Osteoblast (primary cell): Measurements from ENCODE around the gene TMEM132A. TPM values are rescaled to one million over a fixed set of nuclear protein-coding genes. Genes with fewer than 3 reads are reported as not detected.
A peak's percentile ranks its signal among the peaks of the same experiment; 100 is the strongest.

Experiments used
- DNase-seq: peaks from one replicate; pipeline ENCODE4 v3.0.0; 2011; ENCODE audit warnings: low spot score, mixed read lengths; ENCODE audit not compliant: insufficient read length; ENCODE audit errors: missing footprints
- H2AFZ ChIP-seq: 2 replicates; pipeline ENCODE4 v1.6.0; 2011; ENCODE audit warnings: mild to moderate bottlenecking, low read length
- H3K27ac ChIP-seq: 2 replicates; pipeline ENCODE4 v1.5.1; 2011; ENCODE audit warnings: mild to moderate bottlenecking, low read depth, low read length, moderate library complexity
- H3K27me3 ChIP-seq: 2 replicates; pipeline ENCODE4 v1.6.0; 2012; ENCODE audit warnings: mild to moderate bottlenecking, control low read depth, inconsistent platforms, low read length, moderate library complexity; ENCODE audit not compliant: insufficient read depth
- H3K36me3 ChIP-seq: 2 replicates; pipeline ENCODE4 v1.5.1; 2011; ENCODE audit warnings: mild to moderate bottlenecking, low read length, control low read depth, moderate library complexity; ENCODE audit not compliant: insufficient read depth
- H3K4me1 ChIP-seq: 2 replicates; pipeline ENCODE4 v1.5.1; 2011; ENCODE audit warnings: mild to moderate bottlenecking, low read length, control low read depth, moderate library complexity; ENCODE audit not compliant: insufficient read depth
- H3K4me2 ChIP-seq: 2 replicates; pipeline ENCODE4 v1.6.0; 2011; ENCODE audit warnings: mild to moderate bottlenecking, low read length; ENCODE audit not compliant: insufficient read depth
- H3K4me3 ChIP-seq: fragments of 200-600 bp; sonication (generic); 3 replicates; pipeline ENCODE4 v1.5.1; 2012; ENCODE audit warnings: mild to moderate bottlenecking, low read length, inconsistent platforms; ENCODE audit not compliant: insufficient read depth
- H3K79me2 ChIP-seq: 2 replicates; pipeline ENCODE4 v1.6.0; 2012; ENCODE audit warnings: mild to moderate bottlenecking, low read length, control low read depth, inconsistent platforms; ENCODE audit not compliant: insufficient read depth
- H3K9me3 ChIP-seq: 2 replicates; pipeline ENCODE4 v1.5.1; 2011; ENCODE audit warnings: low read depth, low read length, control low read depth
- H4K20me1 ChIP-seq: 2 replicates; pipeline ENCODE4 v1.6.0; 2012; ENCODE audit warnings: mild to moderate bottlenecking, low read length, control low read depth; ENCODE audit not compliant: insufficient read depth
- small RNA-seq: library from RNA; depleted of rRNA; stranded (forward); fragments of <200 nt; gene quantifications from one replicate; pipeline ENCODE3, GENCODE V24; 2012
- total RNA-seq: library from RNA; depleted of rRNA; stranded (reverse); fragments of >200 nt; gene quantifications from 2 replicates; pipeline ENCODE4 v1.2.3, GENCODE V29; 2012
- TF ChIP-seq, protein P1 (sequence below): IDR thresholded peaks from 2 replicates; pipeline ENCODE4 v1.5.1; 2011; ENCODE audit warnings: mild to moderate bottlenecking, low read depth, low read length, moderate library complexity; ENCODE audit errors: extremely low read depth

Gene TMEM132A
- total RNA-seq, 1 donor = 19.5 TPM

DNA sequence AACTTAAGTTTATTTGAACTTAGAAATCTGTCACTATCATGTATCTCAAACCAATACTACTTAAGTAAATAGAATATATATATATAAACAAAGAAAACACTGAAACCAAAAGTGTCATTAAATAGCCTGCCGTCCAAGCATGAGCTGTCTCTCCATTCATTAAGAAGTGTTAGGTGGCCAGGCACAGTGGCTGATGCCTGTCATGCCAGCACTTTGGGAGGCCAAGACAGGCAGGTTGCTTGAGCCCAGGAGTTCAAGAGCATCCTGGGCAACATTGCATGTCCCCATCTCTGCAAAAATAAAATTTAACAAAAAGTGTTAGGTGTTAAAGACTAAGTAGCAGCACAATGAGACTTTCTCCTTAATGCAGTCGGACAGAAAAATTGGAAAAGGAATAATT, 61.2 kb downstream of the TMEM132A start:
- no peak overlapping the region for H3K4me3 ChIP-seq
- no peak for DNase-seq
- TF ChIP-seq, protein P1, sequence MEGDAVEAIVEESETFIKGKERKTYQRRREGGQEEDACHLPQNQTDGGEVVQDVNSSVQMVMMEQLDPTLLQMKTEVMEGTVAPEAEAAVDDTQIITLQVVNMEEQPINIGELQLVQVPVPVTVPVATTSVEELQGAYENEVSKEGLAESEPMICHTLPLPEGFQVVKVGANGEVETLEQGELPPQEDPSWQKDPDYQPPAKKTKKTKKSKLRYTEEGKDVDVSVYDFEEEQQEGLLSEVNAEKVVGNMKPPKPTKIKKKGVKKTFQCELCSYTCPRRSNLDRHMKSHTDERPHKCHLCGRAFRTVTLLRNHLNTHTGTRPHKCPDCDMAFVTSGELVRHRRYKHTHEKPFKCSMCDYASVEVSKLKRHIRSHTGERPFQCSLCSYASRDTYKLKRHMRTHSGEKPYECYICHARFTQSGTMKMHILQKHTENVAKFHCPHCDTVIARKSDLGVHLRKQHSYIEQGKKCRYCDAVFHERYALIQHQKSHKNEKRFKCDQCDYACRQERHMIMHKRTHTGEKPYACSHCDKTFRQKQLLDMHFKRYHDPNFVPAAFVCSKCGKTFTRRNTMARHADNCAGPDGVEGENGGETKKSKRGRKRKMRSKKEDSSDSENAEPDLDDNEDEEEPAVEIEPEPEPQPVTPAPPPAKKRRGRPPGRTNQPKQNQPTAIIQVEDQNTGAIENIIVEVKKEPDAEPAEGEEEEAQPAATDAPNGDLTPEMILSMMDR = no peak
- H3K4me1 ChIP-seq = peaks cover 8% of the 10 kb centered on the region
- H4K20me1 ChIP-seq = no peaks in the 10 kb centered on the region
- no peak overlapping the region for H3K4me2 ChIP-seq
- no peaks in the 10 kb centered on the region for H3K36me3 ChIP-seq
- no peak overlapping the region for H2AFZ ChIP-seq
- H3K27ac ChIP-seq = no peak overlapping the region
- H3K79me2 ChIP-seq = no peaks in the 10 kb centered on the region
- H3K9me3 ChIP-seq = no peaks in the 10 kb centered on the region
- peaks cover 22% of the 10 kb centered on the region for H3K27me3 ChIP-seq

DNA sequence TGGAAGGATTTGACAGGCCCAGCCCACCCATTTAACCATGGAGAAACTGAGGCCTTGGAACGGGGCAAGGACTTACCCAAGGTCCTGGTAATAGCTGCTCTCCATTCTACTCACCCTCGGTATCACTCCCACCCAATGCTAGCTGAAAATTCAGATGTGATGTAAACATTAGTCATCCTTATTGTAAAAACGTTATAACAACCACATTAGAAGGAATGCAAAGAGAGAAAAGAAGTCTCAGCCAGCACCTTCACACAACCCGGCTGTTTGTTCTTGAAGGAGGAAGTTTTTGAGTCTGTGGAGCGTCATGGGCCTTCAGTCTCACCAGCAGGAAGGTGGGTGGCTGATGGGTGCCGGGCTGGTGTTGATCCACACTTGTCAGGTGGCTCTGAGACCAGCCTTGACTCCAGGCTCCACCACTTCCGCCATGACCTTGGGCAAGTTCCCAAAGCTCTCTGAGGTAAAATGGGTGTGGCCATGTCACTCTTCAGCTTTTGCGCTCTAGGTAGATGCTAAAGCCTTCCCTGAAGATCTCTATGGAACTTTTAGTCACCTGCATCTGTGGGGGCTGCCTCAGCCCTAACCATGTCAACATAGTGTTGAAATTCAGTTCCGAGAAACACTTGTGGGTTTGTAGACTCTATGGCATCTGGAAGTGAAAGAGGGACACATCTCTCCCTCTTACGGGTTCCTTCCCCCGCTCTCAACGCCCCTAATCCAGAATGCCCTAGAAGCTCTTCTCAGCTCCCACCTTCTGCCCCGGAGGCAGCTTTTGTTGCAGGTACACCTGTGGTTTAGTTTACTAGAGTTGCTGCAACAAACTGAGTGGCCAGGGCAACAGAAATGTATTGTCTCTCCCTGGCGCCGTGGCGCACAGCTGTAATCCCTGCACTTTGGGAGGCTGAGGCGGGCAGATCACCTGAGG, 62.0 kb downstream of the TMEM132A start:
- Histone ChIP-seq H3K27me3 (peaks cover 22% of the 10 kb centered on the region), H3K36me3 (no peaks in the 10 kb centered on the region)

More for the DNA sequence above, 62.0 kb downstream of the TMEM132A start:
- Histone ChIP-seq H3K9me3 (no peaks in the 10 kb centered on the region), H3K79me2 (no peaks in the 10 kb centered on the region), H4K20me1 (no peaks in the 10 kb centered on the region), H2AFZ (peak overlapping the region; percentile 47), H3K27ac (no peak overlapping the region), H3K4me3 (no peak overlapping the region), H3K4me2 (peak overlapping the region; percentile 39), H3K4me1 (peaks cover 8% of the 10 kb centered on the region)
- DNase-seq = no peak
- TF ChIP-seq, protein P1 = no peak

Small RNA genes lying within 50 kb of the gene (small RNA-seq; reads per million reads assigned to genes)
- not detected for gene RNU6-933P

Other genes starting within 250 kb of the TMEM132A start
- gene MS4A8, start 224.8 kb upstream of the TMEM132A start, total RNA-seq = not detected in 2 replicates
- gene MS4A18, start 199.7 kb upstream of the TMEM132A start, total RNA-seq = not detected in 2 replicates
- gene MS4A15, start 167.6 kb upstream of the TMEM132A start, total RNA-seq = not detected in 2 replicates
- not detected in 2 replicates for gene MS4A10, start 139.1 kb upstream of the TMEM132A start, total RNA-seq
- 6.2 and 7.4 TPM in 2 replicates for gene CCDC86, start 82.3 kb upstream of the TMEM132A start, total RNA-seq
- not detected in 2 replicates for gene PTGDR2, start 68.5 kb upstream of the TMEM132A start, total RNA-seq
- gene ZP1, start 56.9 kb upstream of the TMEM132A start, total RNA-seq = under 0.01 and 0.36 TPM in 2 replicates
- 39.8 and 46.0 TPM in 2 replicates for gene PRPF19, start 17.9 kb upstream of the TMEM132A start, total RNA-seq
- gene TMEM109, start 10.3 kb upstream of the TMEM132A start, total RNA-seq = 36.6 and 38.6 TPM in 2 replicates
- gene SLC15A3, start 27.7 kb downstream of the TMEM132A start, total RNA-seq = 10.9 and 13.0 TPM in 2 replicates
- not detected in 2 replicates for gene CD6, start 47.2 kb downstream of the TMEM132A start, total RNA-seq
- not detected in 2 replicates for gene CD5, start 178.0 kb downstream of the TMEM132A start, total RNA-seq
- gene VPS37C, start 237.0 kb downstream of the TMEM132A start, total RNA-seq = 16.8 and 19.2 TPM in 2 replicates